Naive thymus-derived CD8-positive, alpha-beta T cell (primary cell): ENCODE data around the gene RALBP1. TPM values are rescaled to one million over a fixed set of nuclear protein-coding genes. Genes with fewer than 3 reads are reported as not detected.
"Not testable (repeated sequence)": the region's sequence is repeated elsewhere in the genome, so short reads cannot be mapped to it uniquely, and the experiment has no call there.

Experiments used
- ATAC-seq, 2 donors: fragments of 150-1000 bp; cut with Tn5 transposase in 1 of 2; sonication (Bioruptor Pico), chemical (Tn5 transposase) in 1 of 2; 1 replicate in 1 of 2; 2 replicates in 1 of 2; pipeline ENCODE4 v1.10.0; 2021; ENCODE audit warnings: mild to moderate bottlenecking in 2 of 2, moderate library complexity in 2 of 2
- POLR2A ChIA-PET: fragments of 350-600 bp; sonication (Branson Sonifier 250); formaldehyde crosslinking; loops from one replicate; lab custom pipeline; 2021; ENCODE audit warnings: antibody characterized with exemption; lab: Charles Lee
- DNase-seq, 10 donors: peaks; one replicate each; pipeline versions ENCODE4 v3.0.0 to v3.0.0-alpha.2; 2020 to 2022
- H3K27ac Mint-ChIP-seq, 10 donors: one replicate each; pipeline ENCODE4 v1.8.0; 2020 to 2022; ENCODE audit warnings: mild to moderate bottlenecking in 10 of 10, mixed read lengths in 10 of 10, moderate library complexity in 4 of 10, inconsistent platforms in 1 of 10
- H3K27me3 Mint-ChIP-seq, 5 donors: one replicate each; pipeline ENCODE4 v1.8.0; 2021 to 2022; ENCODE audit warnings: mixed read lengths in 5 of 5
- H3K36me3 Mint-ChIP-seq, 3 donors: one replicate each; pipeline ENCODE4 v1.8.0; 2020 to 2022; ENCODE audit warnings: mixed read lengths in 3 of 3, mild to moderate bottlenecking in 2 of 3, inconsistent platforms in 1 of 3
- H3K4me1 Mint-ChIP-seq, 4 donors: one replicate each; pipeline ENCODE4 v1.8.0; 2021 to 2022; ENCODE audit warnings: mixed read lengths in 4 of 4
- H3K4me3 Mint-ChIP-seq, 10 donors: one replicate each; pipeline ENCODE4 v1.8.0; 2020 to 2022; ENCODE audit warnings: mild to moderate bottlenecking in 10 of 10, mixed read lengths in 10 of 10, moderate library complexity in 6 of 10, inconsistent platforms in 1 of 10
- H3K9me3 Mint-ChIP-seq, 9 donors: one replicate each; pipeline ENCODE4 v1.8.0; 2020 to 2022; ENCODE audit warnings: mixed read lengths in 9 of 9, mild to moderate bottlenecking in 3 of 9, inconsistent platforms in 1 of 9, moderate library complexity in 1 of 9
- polyA plus RNA-seq, 3 donors: library from polyadenylated mRNA; unstranded; fragments of 300-500 nt; fragmentation: Illumina TruSeq; gene quantifications; one replicate each; pipeline ENCODE4 v1.2.3, GENCODE V29; 2021
- total RNA-seq, 8 experiments: library from RNA in 2 of 8; stranded (reverse) in 2 of 8; gene quantifications; one replicate each; pipeline ENCODE4 v1.2.3 and lab custom pipeline; 2021 to 2026

The RALBP1 gene
- total and polyA plus RNA-seq, 5 experiments from 2014 or later, result 43.7 to 53.8 (median 46.7) TPM

DNA sequence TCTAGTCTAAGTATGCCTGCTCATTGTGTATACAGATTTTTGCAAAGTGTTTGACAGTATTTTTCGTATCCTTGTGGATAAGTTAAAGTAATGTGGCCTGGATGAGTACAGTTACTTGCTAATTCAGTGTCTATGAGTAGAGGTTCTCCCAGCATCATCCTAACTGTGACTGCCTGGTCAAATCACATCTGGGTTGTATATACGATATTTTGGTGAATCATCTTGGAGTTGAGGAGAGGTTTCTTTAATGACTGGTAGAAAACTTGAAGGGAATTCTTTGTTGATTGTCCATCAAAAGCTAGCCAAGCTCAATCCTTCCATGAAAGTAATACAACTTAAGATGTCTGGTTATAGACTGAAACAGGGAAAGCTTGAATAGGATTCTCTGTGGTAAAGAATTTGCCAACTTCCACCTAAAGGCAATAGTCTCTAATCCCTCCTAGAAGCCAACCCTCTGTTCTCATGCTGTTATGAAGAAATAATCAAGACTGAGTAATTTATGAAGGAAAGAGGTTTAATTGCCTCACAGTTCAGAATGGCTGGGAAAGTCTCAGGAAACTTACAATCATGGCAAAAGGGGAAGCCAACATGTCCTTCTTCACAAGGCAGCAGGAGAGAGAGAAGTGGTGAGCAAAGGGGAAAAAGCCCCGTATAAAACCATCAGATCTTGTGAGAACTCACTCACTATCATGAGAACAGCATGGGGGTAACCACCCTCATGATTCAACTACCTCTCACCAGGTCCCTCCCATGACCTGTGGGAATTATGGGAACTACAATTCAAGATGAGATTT is 19.4 kb upstream of the RALBP1 start:
- Mint-ChIP-seq H3K27me3 (peaks cover 3 to 5% (median 5%) of the 10 kb centered on the region in 5 donors), H3K27ac (no peak overlapping the region), H3K36me3 (peaks cover 0 to 23% (median 10%) of the 10 kb centered on the region in 3 donors), H3K4me3 (no peak overlapping the region), H3K9me3 (peaks cover 0 to 31% (median 20%) of the 10 kb centered on the region in 9 donors), H3K4me1 (peaks cover 2 to 8% (median 6%) of the 10 kb centered on the region in 4 donors)
- no peak for DNase-seq
- no peak for ATAC-seq
- POLR2A ChIA-PET, result no interaction called here

DNA sequence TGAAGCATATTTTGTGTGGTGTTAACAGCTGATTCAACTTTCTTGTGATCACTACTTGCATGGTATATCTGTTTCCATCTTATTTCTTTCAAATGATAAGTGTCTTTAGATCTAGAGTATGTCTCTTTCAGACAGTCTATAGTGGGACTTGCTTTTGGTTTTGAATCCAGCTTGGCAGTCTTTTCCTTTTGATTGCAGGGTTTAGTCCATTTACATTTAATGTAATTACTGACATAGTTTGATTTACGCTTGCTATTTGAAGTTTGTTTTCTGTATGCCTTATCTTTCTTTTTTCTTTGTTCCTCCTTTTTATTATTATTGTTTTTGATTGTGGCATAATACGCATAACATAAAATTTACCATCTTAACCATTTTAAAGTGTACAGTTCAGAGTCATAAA is 9.2 kb upstream of the RALBP1 start:
- Mint-ChIP-seq H3K36me3 (peaks cover 0 to 21% (median 2%) of the 10 kb centered on the region in 3 donors), H3K27me3 (peaks cover 0 to 2% (median 0%) of the 10 kb centered on the region in 5 donors), H3K9me3 (peaks cover 12 to 55% (median 21%) of the 10 kb centered on the region in 9 donors), H3K4me3 (no peak overlapping the region), H3K27ac (no peak overlapping the region), H3K4me1 (no peaks in the 10 kb centered on the region)
- ATAC-seq, result no peak
- POLR2A ChIA-PET, result no interaction called here
- DNase-seq, result no peak

DNA sequence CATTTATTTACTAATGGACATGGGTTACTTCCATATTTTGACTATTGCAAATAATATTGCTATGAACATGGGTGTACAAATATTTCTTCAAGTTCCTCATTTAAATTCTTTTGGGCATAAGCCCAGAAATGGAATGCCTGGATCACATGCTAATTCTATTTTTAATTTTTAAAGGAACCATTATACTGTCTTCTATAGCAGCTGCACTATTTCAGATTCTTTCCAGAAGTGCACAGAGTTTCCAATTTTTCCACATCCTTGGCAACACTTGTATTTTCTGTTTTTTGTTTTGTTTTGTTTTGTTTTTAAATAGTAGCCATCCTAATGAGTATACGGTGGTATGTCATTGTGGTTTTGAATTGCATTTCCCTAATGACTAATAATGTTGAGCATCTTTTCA is 8.5 kb upstream of the RALBP1 start:
- no peak overlapping the region for H3K27ac Mint-ChIP-seq
- POLR2A ChIA-PET, result no interaction called here
- H3K4me3 Mint-ChIP-seq, result no peak overlapping the region
- no peak for DNase-seq
- no peaks in the 10 kb centered on the region for H3K4me1 Mint-ChIP-seq
- peaks cover 0 to 21% (median 2%) of the 10 kb centered on the region in 3 donors for H3K36me3 Mint-ChIP-seq
- H3K27me3 Mint-ChIP-seq, result peaks cover 0 to 2% (median 0%) of the 10 kb centered on the region in 5 donors
- no peak for ATAC-seq
- peaks cover 12 to 55% (median 21%) of the 10 kb centered on the region in 9 donors for H3K9me3 Mint-ChIP-seq

DNA sequence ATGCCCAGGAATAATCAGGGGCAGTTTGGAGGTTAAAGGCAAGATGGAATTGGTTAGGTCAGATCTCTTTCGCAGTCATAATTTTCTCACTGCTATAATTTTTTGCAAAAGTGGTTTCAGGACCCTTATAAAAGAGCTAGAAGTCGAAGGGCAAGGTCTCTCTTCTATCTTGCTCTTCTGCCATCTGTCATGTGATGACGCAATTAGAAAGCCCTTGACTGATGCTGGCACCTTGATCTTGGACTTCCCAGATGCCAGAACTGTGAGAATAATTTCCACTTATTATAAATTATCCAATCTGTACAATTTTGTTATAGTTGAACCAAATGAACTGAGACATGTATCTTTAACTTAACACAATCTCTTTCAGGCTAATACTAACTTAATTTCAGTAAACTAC is 6.3 kb upstream of the RALBP1 start:
- Mint-ChIP-seq H3K9me3 (peaks cover 12 to 55% (median 21%) of the 10 kb centered on the region in 9 donors), H3K27me3 (peaks cover 0 to 5% (median 1%) of the 10 kb centered on the region in 5 donors), H3K36me3 (peaks cover 0 to 21% (median 2%) of the 10 kb centered on the region in 3 donors), H3K27ac (no peak overlapping the region), H3K4me3 (no peak overlapping the region), H3K4me1 (peaks cover 0 to under 1% (median 0%) of the 10 kb centered on the region in 4 donors)
- ATAC-seq (no peak), DNase-seq (no peak)
- POLR2A ChIA-PET, result no interaction called here

DNA sequence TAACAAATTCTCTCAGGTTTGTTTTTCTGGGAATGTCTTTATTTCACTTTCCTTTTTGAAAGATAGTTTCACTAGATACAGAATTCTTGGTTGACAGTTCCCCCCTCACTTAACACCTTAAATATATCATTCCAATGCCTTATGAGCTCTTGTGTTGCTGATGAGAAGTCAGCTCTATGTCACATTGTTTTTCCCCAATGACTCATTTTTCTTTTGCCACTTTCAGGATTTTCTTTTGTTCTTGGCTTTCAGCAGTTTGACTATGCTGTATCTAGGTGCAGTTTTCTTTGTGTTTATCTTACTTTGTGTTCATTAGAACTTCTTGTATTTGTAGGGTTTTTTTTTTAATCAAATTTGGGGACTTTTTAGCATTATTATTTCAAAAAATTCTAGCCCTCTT is 5.6 kb upstream of the RALBP1 start:
- no peak for ATAC-seq
- POLR2A ChIA-PET, result no interaction called here
- H3K9me3 Mint-ChIP-seq, result peaks cover 11 to 50% (median 19%) of the 10 kb centered on the region in 9 donors

DNA sequence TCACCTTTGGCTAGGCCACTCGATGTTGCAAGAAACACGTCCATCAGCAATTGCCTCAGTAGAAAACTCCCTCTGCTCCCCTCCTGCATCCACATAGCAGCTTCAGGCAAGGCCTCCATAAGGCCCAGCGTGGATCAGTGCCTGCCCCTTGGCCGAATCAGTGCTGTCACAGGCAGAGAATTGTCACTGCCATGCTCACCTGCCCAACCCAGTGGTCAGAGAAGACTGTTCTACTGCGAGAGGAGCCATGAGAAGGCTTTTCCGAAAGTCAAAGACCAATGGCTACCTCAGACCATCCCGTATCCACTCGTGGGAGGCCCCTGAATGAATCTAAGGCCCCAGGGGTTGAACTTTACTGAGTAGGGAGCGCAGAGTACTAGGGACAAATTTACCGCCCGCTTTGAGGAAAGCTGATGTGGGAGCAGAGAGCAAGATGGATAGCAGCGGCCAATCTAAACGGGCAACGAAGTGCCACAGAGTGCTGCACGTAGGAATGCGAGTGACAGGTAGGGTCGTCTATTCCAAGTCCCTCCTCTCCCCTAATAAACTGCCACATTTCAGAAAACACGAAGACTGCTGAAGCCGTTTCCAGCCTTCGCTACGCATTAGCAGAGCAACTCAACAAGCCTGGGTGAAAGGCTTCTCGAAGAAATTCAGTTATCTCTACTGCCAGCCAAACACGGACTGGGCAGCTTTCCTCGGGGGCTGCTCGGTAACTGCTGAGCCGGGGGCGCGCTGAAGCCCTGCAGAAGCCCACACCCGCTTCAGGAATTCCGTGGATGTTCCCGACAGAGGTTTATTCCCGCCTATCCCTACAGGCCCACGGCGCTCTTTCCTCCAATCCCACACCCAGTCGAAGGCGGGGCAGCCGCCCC is 968 bp upstream of the RALBP1 start:
- ATAC-seq (no peak), DNase-seq (no peak)
- Mint-ChIP-seq H3K36me3 (peaks cover 0 to 15% (median 7%) of the 10 kb centered on the region in 3 donors), H3K4me3 (peak overlapping the region; percentile 94 to 99 (median 97)), H3K9me3 (peaks cover 0 to 13% (median 7%) of the 10 kb centered on the region in 9 donors), H3K27ac (peak overlapping the region; percentile 85 to 98 (median 96)), H3K4me1 (peaks cover 18 to 35% (median 30%) of the 10 kb centered on the region in 4 donors), H3K27me3 (peaks cover 0 to 5% (median 2%) of the 10 kb centered on the region in 5 donors)
- POLR2A ChIA-PET, result interaction anchor here (0.7 to 1.0 kb wide), 3 partner anchors 35 to 439 kb away, joined by 3 read pairs; partner anchors contain the start of gene VAPA

More for the DNA sequence above, 5.6 kb upstream of the RALBP1 start:
- Mint-ChIP-seq H3K27ac (no peak overlapping the region), H3K27me3 (peaks cover 0 to 5% (median 2%) of the 10 kb centered on the region in 5 donors), H3K36me3 (peaks cover 0 to 21% (median 2%) of the 10 kb centered on the region in 3 donors), H3K4me1 (peaks cover 0 to 6% (median 4%) of the 10 kb centered on the region in 4 donors), H3K4me3 (no peak overlapping the region)
- no peak for DNase-seq

DNA sequence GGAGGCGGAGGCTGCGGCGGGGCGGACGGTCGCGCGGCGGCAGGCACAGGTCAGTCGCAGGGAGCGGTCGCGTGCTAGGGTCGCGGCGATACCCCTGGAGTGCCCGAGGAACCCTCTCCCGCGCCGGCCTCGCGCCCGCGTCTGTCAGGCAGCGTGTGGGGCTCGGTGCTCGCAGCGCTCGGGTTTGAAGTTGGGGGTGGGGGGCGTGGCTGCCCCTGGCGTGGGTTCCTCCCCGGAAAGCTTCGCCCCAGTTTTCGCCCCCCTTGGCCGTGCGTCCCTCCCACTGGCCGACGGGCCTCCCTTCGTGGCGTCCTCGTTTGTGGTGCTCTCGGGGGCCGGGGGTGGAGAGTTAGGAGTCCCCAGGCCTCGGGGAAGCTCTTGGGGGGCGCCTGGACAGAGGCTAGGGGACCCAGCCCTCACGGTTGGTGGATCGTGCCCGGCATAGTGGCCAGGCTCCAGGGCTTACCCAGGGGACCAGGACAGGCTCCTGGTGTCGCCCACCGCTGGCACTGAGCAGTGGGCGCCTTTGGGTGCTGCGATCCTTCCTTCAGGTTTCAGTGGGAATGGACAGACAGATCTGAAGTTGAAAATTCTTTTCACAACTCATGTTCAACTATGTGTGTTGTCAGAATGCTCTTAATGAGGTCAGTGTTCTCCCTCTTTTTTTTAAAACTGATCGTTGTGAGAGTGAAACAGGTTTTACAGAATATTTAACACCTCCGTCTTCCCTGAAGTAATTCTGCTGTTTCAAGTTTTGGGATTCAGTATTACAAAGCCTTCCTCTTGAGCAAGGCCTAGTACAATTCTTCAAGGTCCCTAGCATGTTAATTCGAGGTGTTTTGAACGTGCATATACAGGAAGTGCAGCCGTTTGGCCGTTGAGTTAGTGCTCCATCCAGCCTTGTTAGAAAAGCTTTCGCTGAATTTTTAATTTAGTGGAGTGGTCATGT is 604 bp downstream of the RALBP1 start:
- peaks cover 0 to 2% (median 0%) of the 10 kb centered on the region in 9 donors for H3K9me3 Mint-ChIP-seq
- H3K27me3 Mint-ChIP-seq, result peaks cover 0 to 5% (median 2%) of the 10 kb centered on the region in 5 donors
- H3K36me3 Mint-ChIP-seq, result peaks cover 0 to 24% (median 13%) of the 10 kb centered on the region in 3 donors
- H3K4me3 Mint-ChIP-seq, result peak overlapping the region; percentile 94 to 99 (median 97)
- DNase-seq (peak; percentile 23 to 74 (median 44)), ATAC-seq (peak in 1 of 2 donors; percentile 35)
- POLR2A ChIA-PET, result interaction anchor here (0.6 to 1.3 kb wide), 4 partner anchors 13 to 142 kb away, joined by 3 to 7 read pairs (median 5); partner anchors contain the start of gene TWSG1
- peak overlapping the region; percentile 14 to 98 (median 88) for H3K27ac Mint-ChIP-seq
- peaks cover 21 to 49% (median 38%) of the 10 kb centered on the region in 4 donors for H3K4me1 Mint-ChIP-seq

DNA sequence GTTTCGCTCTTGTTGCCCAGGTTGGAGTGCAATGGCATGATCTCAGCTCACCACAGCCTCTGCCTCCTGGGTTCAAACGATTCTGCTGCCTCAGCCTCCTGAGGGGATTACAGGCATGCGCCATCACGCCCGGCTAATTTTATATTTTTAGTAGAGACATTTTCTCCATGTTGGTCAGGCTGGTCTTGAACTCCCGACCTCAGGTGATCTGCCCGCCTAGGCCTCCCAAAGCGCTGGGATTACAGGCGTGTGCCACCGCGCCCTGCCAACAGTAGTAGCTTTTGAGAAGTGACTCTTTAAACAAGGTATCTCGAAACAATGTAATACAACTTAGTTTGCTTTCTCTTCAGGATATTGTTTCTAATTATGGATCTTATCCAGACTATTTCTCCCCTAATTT is 1.6 kb downstream of the RALBP1 start:
- not testable (repeated sequence) for H3K27me3 Mint-ChIP-seq, ATAC-seq, DNase-seq, H3K9me3 Mint-ChIP-seq
- Mint-ChIP-seq H3K4me3 (peak overlapping the region; percentile 15 to 98 (median 77)), H3K27ac (peak overlapping the region in 7 of 10 donors; percentile 10 to 90 (median 38)), H3K4me1 (peaks cover 21 to 58% (median 45%) of the 10 kb centered on the region in 4 donors), H3K36me3 (peaks cover 0 to 33% (median 21%) of the 10 kb centered on the region in 3 donors)
- POLR2A ChIA-PET, result interaction anchor here (1.3 kb wide), 2 partner anchors 32 to 143 kb away, joined by 5 to 7 read pairs; partner anchors contain the start of gene TWSG1

DNA sequence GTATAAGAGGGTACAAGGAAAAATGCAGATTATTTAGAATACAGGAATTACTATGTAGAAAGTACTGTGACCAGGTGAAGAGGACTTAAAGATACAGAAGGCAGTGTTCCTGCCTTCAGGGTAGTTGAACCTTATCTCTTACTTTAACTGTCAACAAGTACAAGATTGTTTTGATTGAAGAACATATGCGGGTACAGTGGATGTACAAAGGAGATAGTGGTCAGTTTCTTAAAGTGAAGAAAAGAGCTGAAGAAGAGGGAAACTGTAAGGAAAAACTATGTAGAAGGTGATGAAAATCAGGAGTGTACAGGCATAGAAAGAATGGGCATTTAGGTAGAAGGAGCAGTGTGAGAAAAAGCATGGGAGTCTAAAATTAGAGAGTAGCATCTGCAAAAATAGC is 2.2 kb downstream of the RALBP1 start:
- H3K27ac Mint-ChIP-seq, result peak overlapping the region in 8 of 10 donors; percentile 6 to 88 (median 34)
- POLR2A ChIA-PET, result interaction anchor here (0.7 kb wide), 1 partner anchor 889 kb away, joined by 3 read pairs; no protein-coding TSS in a partner anchor
- DNase-seq (no peak), ATAC-seq (no peak)
- H3K27me3 Mint-ChIP-seq, result peaks cover 0 to 5% (median under 1%) of the 10 kb centered on the region in 5 donors
- H3K9me3 Mint-ChIP-seq, result peaks cover 0 to 2% (median 0%) of the 10 kb centered on the region in 9 donors
- H3K4me1 Mint-ChIP-seq, result peaks cover 21 to 63% (median 51%) of the 10 kb centered on the region in 4 donors
- H3K36me3 Mint-ChIP-seq, result peaks cover 0 to 33% (median 22%) of the 10 kb centered on the region in 3 donors
- H3K4me3 Mint-ChIP-seq, result peak overlapping the region in 7 of 10 donors; percentile 23 to 98 (median 81)

DNA sequence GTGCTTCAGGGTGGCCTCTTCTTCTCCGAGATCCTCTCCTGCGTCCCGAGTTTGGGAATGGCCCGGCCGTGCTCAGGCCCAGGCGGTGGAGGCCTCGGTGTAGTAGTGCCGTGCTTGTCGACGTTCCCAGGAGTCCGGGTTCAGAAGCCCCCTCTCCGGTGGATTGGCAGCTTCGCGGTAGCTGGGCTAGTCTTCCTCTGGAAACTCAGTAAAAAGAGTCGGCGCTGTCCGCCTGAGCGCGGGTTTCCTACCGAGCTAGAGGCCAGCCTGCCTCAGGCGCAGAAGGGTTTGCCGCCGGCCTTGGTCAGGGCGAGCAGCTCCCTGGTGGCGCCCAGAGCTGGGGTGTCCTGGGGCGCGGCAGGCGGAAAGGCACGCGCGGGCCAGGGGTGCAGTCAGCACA is 3.2 kb downstream of the RALBP1 start:
- POLR2A ChIA-PET, result no interaction called here
- peaks cover 0 to 36% (median 29%) of the 10 kb centered on the region in 3 donors for H3K36me3 Mint-ChIP-seq
- H3K9me3 Mint-ChIP-seq, result peaks cover 0 to 2% (median 0%) of the 10 kb centered on the region in 9 donors
- no peak overlapping the region for H3K27ac Mint-ChIP-seq
- DNase-seq (no peak), ATAC-seq (no peak)
- H3K4me1 Mint-ChIP-seq, result peaks cover 24 to 63% (median 58%) of the 10 kb centered on the region in 4 donors
- H3K4me3 Mint-ChIP-seq, result no peak overlapping the region
- H3K27me3 Mint-ChIP-seq, result peaks cover 0 to 5% (median 0%) of the 10 kb centered on the region in 5 donors

DNA sequence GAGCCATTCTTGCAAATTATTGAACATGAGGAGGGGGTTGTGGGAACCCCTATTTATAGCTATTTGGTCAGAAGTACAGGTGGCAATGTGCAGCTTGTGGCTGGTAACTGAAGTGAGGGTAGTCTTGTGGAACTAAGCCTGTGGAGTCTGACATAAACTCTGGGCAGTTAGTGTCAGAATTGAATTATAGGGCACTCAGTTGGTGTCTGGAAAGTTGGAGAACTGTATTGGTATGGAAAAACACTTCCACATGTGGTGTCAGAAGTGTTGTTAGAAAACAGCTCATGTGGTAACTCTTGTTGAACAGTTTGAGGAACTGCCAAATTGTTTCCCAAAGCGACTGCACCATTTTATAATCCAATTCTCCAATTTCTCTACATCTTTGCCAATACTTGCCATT is 7.5 kb downstream of the RALBP1 start:
- Mint-ChIP-seq H3K4me1 (peaks cover 15 to 61% (median 53%) of the 10 kb centered on the region in 4 donors), H3K4me3 (peak overlapping the region in 1 of 10 donors; percentile 7), H3K36me3 (peaks cover 17 to 51% (median 39%) of the 10 kb centered on the region in 3 donors), H3K27me3 (no peaks in the 10 kb centered on the region), H3K27ac (no peak overlapping the region), H3K9me3 (peaks cover 2 to 19% (median 8%) of the 10 kb centered on the region in 9 donors)
- POLR2A ChIA-PET, result no interaction called here
- DNase-seq, result no peak
- no peak for ATAC-seq
